SK-N-SH treated with all-trans-retinoic acid at 6 μM for 48 hours (cell line): ENCODE results near the gene LCE3E.

Source experiments
- ATAC-seq: fragments of 200-7000 bp; cut with Tn5 transposase; 3 replicates; pipeline ENCODE4 v1.9.1; 2020; ENCODE audit warnings: mild to moderate bottlenecking, moderate library complexity
- ARNTL ChIP-seq: fragments of 450-650 bp; formaldehyde crosslinking; IDR thresholded peaks from 2 replicates; pipeline ENCODE4 v1.5.0; 2020; ENCODE audit warnings: low read depth, mild to moderate bottlenecking, moderate library complexity, borderline replicate concordance
- BACH2 ChIP-seq: fragments of 250-450 bp; sonication (Bioruptor Pico); IDR thresholded peaks from 2 replicates; pipeline ENCODE4 v1.9.0; 2021; ENCODE audit warnings: mild to moderate bottlenecking, borderline replicate concordance
- CREB5 ChIP-seq: fragments of 250-450 bp; sonication (Bioruptor Pico); IDR thresholded peaks from 2 replicates; pipeline ENCODE4 v1.5.1; 2020; ENCODE audit warnings: low read depth, mild to moderate bottlenecking, moderate library complexity
- CSRNP3 ChIP-seq: fragments of 250-450 bp; sonication (Bioruptor Pico); IDR thresholded peaks from 2 replicates; pipeline ENCODE4 v1.5.1; 2021; ENCODE audit warnings: mild to moderate bottlenecking, moderate library complexity
- ISL1 ChIP-seq: fragments of 250-450 bp; sonication (Bioruptor Pico); IDR thresholded peaks from 2 replicates; pipeline ENCODE4 v2.1.2; 2022; ENCODE audit warnings: mild to moderate bottlenecking, moderate library complexity
- OSR1 ChIP-seq: fragments of 250-450 bp; sonication (Bioruptor Pico); IDR thresholded peaks from 2 replicates; pipeline ENCODE4 v1.8.0; 2022; ENCODE audit warnings: moderate library complexity, mild to moderate bottlenecking, inconsistent platforms
- PATZ1 ChIP-seq: fragments of 250-450 bp; sonication (Bioruptor Pico); IDR thresholded peaks from 2 replicates; pipeline ENCODE4 v1.8.0; 2020; ENCODE audit warnings: mild to moderate bottlenecking, moderate library complexity, borderline replicate concordance
- POU6F1 ChIP-seq: fragments of 250-450 bp; sonication (Bioruptor Pico); IDR thresholded peaks from 2 replicates; pipeline ENCODE4 v1.8.0; 2021; ENCODE audit warnings: low read depth, mild to moderate bottlenecking, moderate library complexity, borderline replicate concordance
- RARB ChIP-seq: fragments of 250-450 bp; sonication (Bioruptor Pico); IDR thresholded peaks from 2 replicates; pipeline ENCODE4 v1.8.0; 2021; ENCODE audit warnings: mild to moderate bottlenecking, moderate library complexity
- SNAI2 ChIP-seq: fragments of 250-450 bp; sonication (Bioruptor Pico); IDR thresholded peaks from 2 replicates; pipeline ENCODE4 v1.5.0; 2020; ENCODE audit warnings: mild to moderate bottlenecking, moderate library complexity
- TCF4 ChIP-seq: fragments of 250-450 bp; sonication (Bioruptor Pico); IDR thresholded peaks from 2 replicates; pipeline ENCODE4 v1.8.0; 2021; ENCODE audit warnings: mild to moderate bottlenecking, moderate library complexity, borderline replicate concordance
- TSHZ2 ChIP-seq: fragments of 250-450 bp; sonication (Bioruptor Pico); IDR thresholded peaks from 2 replicates; pipeline ENCODE4 v1.5.0; 2020; ENCODE audit warnings: mild to moderate bottlenecking, moderate library complexity
- ZC3H10 ChIP-seq: fragments of 250-450 bp; sonication (Bioruptor Pico); IDR thresholded peaks from 2 replicates; pipeline ENCODE4 v1.5.1; 2021; ENCODE audit warnings: mild to moderate bottlenecking, moderate library complexity
- ZFP3 ChIP-seq: fragments of 250-450 bp; sonication (Bioruptor Pico); IDR thresholded peaks from 2 replicates; pipeline ENCODE4 v1.5.0; 2020; ENCODE audit warnings: mild to moderate bottlenecking, moderate library complexity
- ZFP30 ChIP-seq: fragments of 450-650 bp; formaldehyde crosslinking; IDR thresholded peaks from 2 replicates; pipeline ENCODE4 v1.5.0; 2022; ENCODE audit warnings: mild to moderate bottlenecking, moderate library complexity
- ZNF565 ChIP-seq: fragments of 450-650 bp; formaldehyde crosslinking; conservative IDR thresholded peaks from 2 replicates; pipeline ENCODE4 v1.5.0; 2020; ENCODE audit warnings: low read depth, mild to moderate bottlenecking, moderate library complexity
- ZNF70 ChIP-seq: fragments of 450-650 bp; formaldehyde crosslinking; IDR thresholded peaks from 2 replicates; pipeline ENCODE4 v1.5.0; 2020; ENCODE audit warnings: mild to moderate bottlenecking, moderate library complexity
- ZNF8 ChIP-seq: fragments of 450-650 bp; formaldehyde crosslinking; IDR thresholded peaks from 2 replicates; pipeline ENCODE4 v1.5.0; 2020; ENCODE audit warnings: mild to moderate bottlenecking, moderate library complexity

The LCE3E gene

GRCh38 chr1:152596986-152597385 is 30.4 kb upstream of the LCE3E start (continued):
- TF ChIP-seq TSHZ2 (CRISPR knock-in tag) (no peak), ZFP3 (CRISPR knock-in tag) (no peak), ZC3H10 (CRISPR knock-in tag) (no peak), PATZ1 (CRISPR knock-in tag) (no peak)

GRCh38 chr1:152585586-152585985 is 19.0 kb upstream of the LCE3E start:
- ATAC-seq = no peak
- TF ChIP-seq BACH2 (CRISPR knock-in tag) (no peak), TCF4 (no peak), ISL1 (CRISPR knock-in tag) (no peak), CSRNP3 (CRISPR knock-in tag) (no peak), POU6F1 (CRISPR knock-in tag) (no peak), CREB5 (CRISPR knock-in tag) (no peak)
- TF ChIP-seq, all 23 proteins: peak for 0

- no peak for TF ChIP-seq ZC3H10 (CRISPR knock-in tag)
- TF ChIP-seq ZFP30 (CRISPR knock-in tag) = no peak
- TF ChIP-seq PATZ1 (CRISPR knock-in tag) = no peak
- TF ChIP-seq OSR1 (CRISPR knock-in tag) = no peak
- no peak for TF ChIP-seq BACH2 (CRISPR knock-in tag)
- TF ChIP-seq TCF4 = no peak
- TF ChIP-seq ARNTL = no peak
- no peak for TF ChIP-seq RARB
- no peak for ATAC-seq
Measured at GRCh38 chr1:152582647-152583046, 16.1 kb upstream of the LCE3E start.

GRCh38 chr1:152580433-152580832 is 13.9 kb upstream of the LCE3E start, which contains the start of gene LCE3D:
Gene LCE3D, minus strand, starts transcription at chr1:152580516. Its CDS starts 580 bp downstream, at chr1:152579936.
- ATAC-seq = no peak
- no peak for TF ChIP-seq TSHZ2 (CRISPR knock-in tag)
- no peak for TF ChIP-seq POU6F1 (CRISPR knock-in tag)
- no peak for TF ChIP-seq ZNF565 (CRISPR knock-in tag)
- no peak for TF ChIP-seq BACH2 (CRISPR knock-in tag)
- TF ChIP-seq TCF4 = no peak
- TF ChIP-seq SNAI2 (CRISPR knock-in tag) = no peak
- no peak for TF ChIP-seq ZNF70
- TF ChIP-seq ARNTL = no peak
- no peak for TF ChIP-seq ZNF8 (CRISPR knock-in tag)
- TF ChIP-seq OSR1 (CRISPR knock-in tag) = no peak
- TF ChIP-seq ZFP3 (CRISPR knock-in tag) = no peak
